PC-9 (cell line): Measurements from ENCODE around the gene GRWD1. TPM values are rescaled to one million over a fixed set of nuclear protein-coding genes. Genes with fewer than 3 reads are reported as not detected.
A peak's percentile ranks its signal among the peaks of the same experiment; 100 is the strongest.

Experiments used
- BruUV-seq: library from RNA; stranded (reverse); fragments of 400-500 nt; replicated peaks from 2 replicates; lab custom pipeline; 2021; lab: Mats Ljungman, UMichigan
- CTCF ChIA-PET: fragments of 300-600 bp; sonication (Branson Sonifier 250); formaldehyde crosslinking; loops from one replicate; lab custom pipeline; 2022; ENCODE audit warnings: antibody characterized with exemption; lab: Charles Lee
- POLR2A ChIA-PET: fragments of 300-600 bp; sonication (Branson Sonifier 250); formaldehyde crosslinking; loops from one replicate; lab custom pipeline; 2022; ENCODE audit warnings: antibody characterized with exemption; ENCODE audit not compliant: unreplicated experiment; lab: Charles Lee
- DNase-seq, 2 experiments: peaks; one replicate each; pipeline versions ENCODE4 v3.0.0 to v3.0.0-alpha.2; 2015 to 2022; ENCODE audit warnings: mixed read lengths in 1 of 2
- H2AFZ ChIP-seq: fragments of 200-600 bp; sonication (generic); 2 replicates; pipeline ENCODE4 v1.8.1; 2017; ENCODE audit warnings: antibody characterized with exemption
- H3F3A ChIP-seq: fragments of 200-600 bp; sonication (generic); 2 replicates; pipeline ENCODE4 v1.8.1; 2017; ENCODE audit warnings: antibody characterized with exemption, mild to moderate bottlenecking, low read depth; ENCODE audit not compliant: insufficient read depth
- H3K27ac ChIP-seq: fragments of 200-600 bp; sonication (generic); 2 replicates; pipeline ENCODE4 v1.6.1; 2016; ENCODE audit warnings: mixed run types
- H3K27me3 ChIP-seq: fragments of 200-600 bp; sonication (generic); 2 replicates; pipeline ENCODE4 v1.6.1; 2016; ENCODE audit warnings: low read depth, mixed run types; ENCODE audit not compliant: insufficient read depth
- H3K36me3 ChIP-seq: fragments of 200-600 bp; sonication (generic); 2 replicates; pipeline ENCODE4 v1.6.1; 2016; ENCODE audit warnings: low read depth, mixed run types
- H3K4me1 ChIP-seq: fragments of 200-600 bp; sonication (generic); replicated peaks from 2 replicates; pipeline ENCODE4 v1.6.1; 2016; ENCODE audit warnings: mixed run types; ENCODE audit not compliant: insufficient read depth
- H3K4me2 ChIP-seq: fragments of 200-600 bp; sonication (generic); 2 replicates; pipeline ENCODE4 v1.6.1; 2017; ENCODE audit warnings: mixed run types
- H3K4me3 ChIP-seq: fragments of 200-600 bp; sonication (generic); 2 replicates; pipeline ENCODE4 v1.6.1; 2016; ENCODE audit warnings: mixed run types
- H3K79me2 ChIP-seq: fragments of 200-600 bp; sonication (generic); 2 replicates; pipeline ENCODE4 v1.6.1; 2017; ENCODE audit warnings: low read depth, mixed run types
- H3K9me2 ChIP-seq: fragments of 200-600 bp; sonication (generic); 2 replicates; pipeline ENCODE4 v1.8.1; 2017; ENCODE audit warnings: mild to moderate bottlenecking; ENCODE audit not compliant: insufficient read depth
- H3K9me3 ChIP-seq: fragments of 200-600 bp; sonication (generic); 2 replicates; pipeline ENCODE4 v1.8.1; 2016; ENCODE audit warnings: low read depth; ENCODE audit not compliant: insufficient read depth
- H4K20me1 ChIP-seq: fragments of 200-600 bp; sonication (generic); 2 replicates; pipeline ENCODE4 v1.8.1; 2017; ENCODE audit not compliant: insufficient read depth
- CTCF ChIP-seq: fragments of 200-600 bp; sonication (generic); conservative IDR thresholded peaks from 2 replicates; pipeline ENCODE4 v1.6.1; 2017; ENCODE audit warnings: mixed run types, antibody characterized with exemption, mild to moderate bottlenecking, moderate library complexity
- EZH2 ChIP-seq: fragments of 200-600 bp; sonication (generic); IDR thresholded peaks from 2 replicates; pipeline ENCODE4 v1.8.0; 2017; ENCODE audit warnings: antibody characterized with exemption, low read depth
- intact Hi-C: fragments of 100-400 bp; cut with micrococcal nuclease; formaldehyde crosslinking; loops from one replicate; pipeline ENCODE4 v1.10.0; 2022; ENCODE audit not compliant: unreplicated experiment
- total RNA-seq: library from RNA; stranded (reverse); gene quantifications from 2 replicates; pipeline ENCODE4 v1.2.3, GENCODE V29; 2021

Gene GRWD1
- total RNA-seq, 1 experiment from 2014 or later, result 35.5 TPM

GRCh38 chr19:48450441-48450840, 4.7 kb downstream of the GRWD1 start:
- peaks cover 42% of the 10 kb centered on the region for H3K79me2 ChIP-seq
- no peaks in the 10 kb centered on the region for H3K27me3 ChIP-seq
- H3K4me2 ChIP-seq, result no peak overlapping the region
- H4K20me1 ChIP-seq, result peaks cover 21% of the 10 kb centered on the region
- H3F3A ChIP-seq, result peaks cover 29% of the 10 kb centered on the region
- DNase-seq, result no peak
- no peaks in the 10 kb centered on the region for H3K9me3 ChIP-seq
- POLR2A ChIA-PET, result no interaction called here
- H3K4me1 ChIP-seq, result peaks cover 23% of the 10 kb centered on the region; the same call in 1 of the 2 replicates
- BruUV-seq, result no TSS peak
- no peaks in the 10 kb centered on the region for H3K9me2 ChIP-seq
- CTCF ChIA-PET, result no interaction called here
- intact Hi-C loops, result no loop called here
- H3K27ac ChIP-seq, result no peak overlapping the region
- peaks cover 47% of the 10 kb centered on the region for H3K36me3 ChIP-seq
- TF ChIP-seq CTCF (no peak), EZH2 (no peak)
- no peak overlapping the region for H2AFZ ChIP-seq
- H3K4me3 ChIP-seq, result no peak overlapping the region

- ChIA-PET POLR2A (no interaction called here), CTCF (no interaction called here)
- Histone ChIP-seq H3F3A (peaks cover 27% of the 10 kb centered on the region), H3K4me2 (no peak overlapping the region), H3K4me3 (no peak overlapping the region), H3K27ac (no peak overlapping the region), H3K4me1 (peaks cover 23% of the 10 kb centered on the region; the same call in 1 of the 2 replicates), H3K9me3 (no peaks in the 10 kb centered on the region), H3K36me3 (peaks cover 52% of the 10 kb centered on the region), H3K9me2 (no peaks in the 10 kb centered on the region), H2AFZ (no peak overlapping the region), H4K20me1 (peaks cover 26% of the 10 kb centered on the region), H3K27me3 (no peaks in the 10 kb centered on the region), H3K79me2 (peaks cover 42% of the 10 kb centered on the region)
- TF ChIP-seq CTCF, result no peak
- TF ChIP-seq EZH2, result no peak
- BruUV-seq, result no TSS peak
- intact Hi-C loops, result no loop called here
- DNase-seq, result no peak
Measured at GRCh38 chr19:48450863-48451262, 5.1 kb downstream of the GRWD1 start.

- H3K79me2 ChIP-seq, result peaks cover 34% of the 10 kb centered on the region
- H3K4me2 ChIP-seq, result no peak overlapping the region
- H3F3A ChIP-seq, result peaks cover 24% of the 10 kb centered on the region
- TF ChIP-seq CTCF (no peak), EZH2 (no peak)
- H3K4me1 ChIP-seq, result peaks cover 21% of the 10 kb centered on the region; the same call in 1 of the 2 replicates
- no peaks in the 10 kb centered on the region for H3K27me3 ChIP-seq
- H4K20me1 ChIP-seq, result peaks cover 30% of the 10 kb centered on the region
- H3K4me3 ChIP-seq, result no peak overlapping the region
- CTCF ChIA-PET, result interaction anchor here (1.0 kb wide), 1 partner anchor 131 kb away, joined by 3 read pairs; no protein-coding TSS in a partner anchor
- POLR2A ChIA-PET, result no interaction called here
- no peak overlapping the region for H2AFZ ChIP-seq
- no TSS peak for BruUV-seq
- intact Hi-C loops, result no loop called here
- peaks cover 56% of the 10 kb centered on the region for H3K36me3 ChIP-seq
- 0 out of 2 replicates have a peak overlapping the region, but pooled peaks have one; percentile 14 for H3K27ac ChIP-seq
- DNase-seq, result no peak
- no peaks in the 10 kb centered on the region for H3K9me2 ChIP-seq
- H3K9me3 ChIP-seq, result no peaks in the 10 kb centered on the region
Measured at GRCh38 chr19:48451624-48452023, 5.8 kb downstream of the GRWD1 start.
